LNCaP clone FGC (cell line): Measurements from ENCODE around the gene TNFRSF9.
"Not testable (repeated sequence)": the region's sequence is repeated elsewhere in the genome, so short reads cannot be mapped to it uniquely, and the experiment has no call there.

Experiments used
- DNase-seq: peaks from one replicate; pipeline ENCODE4 v3.0.0-alpha.2; 2011; ENCODE audit warnings: low read depth
- H3K4me3 ChIP-seq: 2 replicates; pipeline ENCODE4 v1.5.1; 2011; ENCODE audit warnings: mild to moderate bottlenecking, low read depth, low read length, control low read depth
- TF ChIP-seq, protein P1 (sequence below): IDR thresholded peaks from 2 replicates; pipeline ENCODE4 v1.5.1; 2012; ENCODE audit warnings: mild to moderate bottlenecking; ENCODE audit not compliant: control insufficient read depth, insufficient read depth; ENCODE audit errors: extremely low read depth

TNFRSF9 gene

GRCh38 chr1:7970246-7970645 lies 29.6 kb upstream of the TNFRSF9 start:
- H3K4me3 ChIP-seq = no peak overlapping the region
- DNase-seq = no peak
- TF ChIP-seq, protein P1, sequence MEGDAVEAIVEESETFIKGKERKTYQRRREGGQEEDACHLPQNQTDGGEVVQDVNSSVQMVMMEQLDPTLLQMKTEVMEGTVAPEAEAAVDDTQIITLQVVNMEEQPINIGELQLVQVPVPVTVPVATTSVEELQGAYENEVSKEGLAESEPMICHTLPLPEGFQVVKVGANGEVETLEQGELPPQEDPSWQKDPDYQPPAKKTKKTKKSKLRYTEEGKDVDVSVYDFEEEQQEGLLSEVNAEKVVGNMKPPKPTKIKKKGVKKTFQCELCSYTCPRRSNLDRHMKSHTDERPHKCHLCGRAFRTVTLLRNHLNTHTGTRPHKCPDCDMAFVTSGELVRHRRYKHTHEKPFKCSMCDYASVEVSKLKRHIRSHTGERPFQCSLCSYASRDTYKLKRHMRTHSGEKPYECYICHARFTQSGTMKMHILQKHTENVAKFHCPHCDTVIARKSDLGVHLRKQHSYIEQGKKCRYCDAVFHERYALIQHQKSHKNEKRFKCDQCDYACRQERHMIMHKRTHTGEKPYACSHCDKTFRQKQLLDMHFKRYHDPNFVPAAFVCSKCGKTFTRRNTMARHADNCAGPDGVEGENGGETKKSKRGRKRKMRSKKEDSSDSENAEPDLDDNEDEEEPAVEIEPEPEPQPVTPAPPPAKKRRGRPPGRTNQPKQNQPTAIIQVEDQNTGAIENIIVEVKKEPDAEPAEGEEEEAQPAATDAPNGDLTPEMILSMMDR = no peak

- TF ChIP-seq, protein P1 = no peak
- no peak for DNase-seq
- no peak overlapping the region for H3K4me3 ChIP-seq
Observed at GRCh38 chr1:7967651-7968050, 27.0 kb upstream of the TNFRSF9 start.

DNA sequence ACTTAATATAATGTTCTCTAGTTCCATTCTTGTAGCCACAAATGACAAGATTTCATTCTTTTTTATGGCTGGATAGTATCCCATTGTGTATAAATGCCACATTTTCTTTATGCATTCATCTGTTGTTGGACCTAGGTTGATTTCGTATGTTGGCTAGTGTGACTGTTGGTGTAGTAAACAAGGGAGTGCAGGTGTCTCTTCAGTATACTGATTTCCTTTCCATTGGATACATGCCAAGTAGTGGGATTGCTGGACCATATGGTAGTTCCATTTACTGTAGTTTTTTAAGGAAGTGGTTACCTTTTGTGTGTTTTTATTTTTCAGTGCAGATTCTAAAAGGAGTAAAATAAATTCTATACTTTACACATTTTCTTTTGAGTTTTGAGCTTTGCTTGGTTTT lies 26.6 kb upstream of the TNFRSF9 start:
- DNase-seq = no peak
- TF ChIP-seq, protein P1 = no peak
- H3K4me3 ChIP-seq = no peak overlapping the region

GRCh38 chr1:7964476-7964875 lies 23.8 kb upstream of the TNFRSF9 start:
- DNase-seq = no peak
- H3K4me3 ChIP-seq = no peak overlapping the region
- TF ChIP-seq, protein P1 = no peak

DNA sequence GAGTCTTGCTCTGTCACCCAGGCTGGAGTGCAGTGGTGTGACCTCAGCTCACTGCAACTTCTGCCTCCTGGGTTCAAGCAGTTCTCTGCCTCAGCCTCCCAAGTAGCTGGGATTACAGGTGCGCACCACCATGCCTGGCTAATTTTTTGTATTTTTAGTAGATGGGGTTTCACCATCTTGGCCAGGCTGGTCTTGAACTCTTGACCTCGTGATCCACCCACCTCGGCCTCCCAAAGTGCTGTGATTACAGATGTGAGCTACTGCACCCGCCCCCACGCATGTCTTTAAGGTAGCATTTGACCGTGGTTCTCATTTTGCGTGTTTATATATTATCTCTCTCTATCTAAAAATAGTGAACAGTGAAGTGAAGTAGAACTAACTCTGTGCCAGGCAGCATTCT lies 23.2 kb upstream of the TNFRSF9 start:
- DNase-seq, H3K4me3 ChIP-seq: not testable (repeated sequence)

GRCh38 chr1:7963378-7963730 lies 22.7 kb upstream of the TNFRSF9 start:
- H3K4me3 ChIP-seq, DNase-seq: not testable (repeated sequence)

DNA sequence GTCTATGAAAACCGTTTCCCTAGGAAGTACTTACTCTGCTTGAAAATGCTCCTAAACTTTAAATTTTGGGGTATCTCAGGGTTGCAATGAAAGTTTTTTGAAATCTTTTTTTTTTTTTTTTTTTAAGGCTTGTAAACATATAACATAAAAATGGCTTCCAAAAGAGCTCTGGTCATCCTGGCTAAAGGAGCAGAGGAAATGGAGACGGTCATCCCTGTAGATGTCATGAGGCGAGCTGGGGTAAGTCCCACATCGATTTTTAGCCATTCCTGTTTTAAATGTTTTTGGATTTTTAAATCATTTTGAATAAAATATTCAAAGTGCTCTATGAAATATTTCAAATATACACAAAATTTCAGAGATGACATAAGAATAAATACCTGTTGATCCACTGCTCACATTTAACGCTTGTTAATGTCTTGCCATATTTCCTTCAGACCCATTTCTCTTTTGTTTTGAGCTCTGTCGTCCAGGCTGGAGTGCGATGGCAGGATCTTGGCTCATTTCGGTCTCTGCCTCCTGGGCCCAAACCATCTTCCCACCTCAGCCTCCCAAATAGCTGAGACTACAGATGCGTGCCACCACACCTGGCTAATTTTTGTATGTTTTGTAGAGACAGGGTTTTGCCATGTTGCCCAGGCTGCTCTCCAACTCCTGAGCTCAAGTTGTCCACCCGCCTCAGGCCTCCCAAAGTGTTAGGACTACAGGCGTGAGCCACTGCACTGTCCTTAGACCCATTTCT lies 22.2 kb upstream of the TNFRSF9 start:
- H3K4me3 ChIP-seq = peak overlapping the region; percentile 78
- DNase-seq = no peak
- TF ChIP-seq, protein P1 = no peak

DNA sequence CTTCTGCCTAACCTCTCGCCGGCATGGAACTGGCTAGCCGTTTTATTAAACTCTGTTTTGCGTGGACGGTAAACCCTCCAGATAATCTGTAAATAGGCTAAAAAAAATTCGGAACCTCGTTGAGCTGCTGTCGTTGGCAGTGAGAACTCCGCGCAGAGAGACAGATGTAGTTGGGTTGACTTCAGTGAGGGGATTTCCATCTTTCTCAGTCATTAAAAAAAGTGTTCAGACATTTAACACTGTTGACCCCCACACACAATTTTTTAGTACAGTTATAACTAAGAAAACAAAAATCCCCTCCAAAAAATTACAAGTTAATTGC lies 21.3 kb upstream of the TNFRSF9 start:
- peak overlapping the region; percentile 78 for H3K4me3 ChIP-seq
- no peak for DNase-seq
- TF ChIP-seq, protein P1 = no peak
